Right lobe of liver (tissue), 4 donors: ENCODE results near the gene DDX31.

Experiments used
- POLR2A ChIP-seq: fragments of 450-650 bp; IDR thresholded peaks from one replicate; pipeline ENCODE4 v1.6.1; 2017; ENCODE audit warnings: antibody characterized with exemption, mild to moderate bottlenecking
- TF ChIP-seq, protein P1 (sequence below), 4 donors: fragments of 200-600 bp in 3 of 4; fragments of 450-650 bp in 1 of 4; IDR thresholded peaks; one replicate each; pipeline versions ENCODE4 v1.5.1 to v1.8.0; 2016 to 2022; ENCODE audit warnings: antibody characterized with exemption in 4 of 4, mild to moderate bottlenecking in 2 of 4
- donor health status: DM: no; HTN: no; CAD: no.
- donor health status: DM: no; HTN: no; CAD: no.
- donor health status: DM: no; HTN: yes; CAD: no.

DNA sequence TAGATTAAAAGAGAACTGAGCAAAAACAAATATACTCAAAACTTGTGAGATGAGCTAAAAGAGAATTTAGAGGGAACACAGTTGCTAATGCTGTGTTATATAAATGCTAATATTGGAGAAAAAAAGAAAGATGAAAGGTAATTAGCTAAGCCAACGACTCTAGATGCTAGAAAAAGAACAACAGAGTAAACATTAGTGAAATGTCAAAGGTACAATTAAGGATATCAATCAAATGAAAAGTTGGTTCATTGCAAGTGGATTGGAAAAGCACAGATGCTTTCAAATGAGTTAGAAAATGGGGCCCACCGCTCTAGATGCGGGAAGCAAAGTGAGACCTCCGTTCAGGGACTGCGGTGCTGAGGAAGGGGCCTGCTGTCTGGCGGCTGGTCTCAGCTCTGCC is 105.3 kb downstream of the DDX31 start:
- TF ChIP-seq, protein P1, sequence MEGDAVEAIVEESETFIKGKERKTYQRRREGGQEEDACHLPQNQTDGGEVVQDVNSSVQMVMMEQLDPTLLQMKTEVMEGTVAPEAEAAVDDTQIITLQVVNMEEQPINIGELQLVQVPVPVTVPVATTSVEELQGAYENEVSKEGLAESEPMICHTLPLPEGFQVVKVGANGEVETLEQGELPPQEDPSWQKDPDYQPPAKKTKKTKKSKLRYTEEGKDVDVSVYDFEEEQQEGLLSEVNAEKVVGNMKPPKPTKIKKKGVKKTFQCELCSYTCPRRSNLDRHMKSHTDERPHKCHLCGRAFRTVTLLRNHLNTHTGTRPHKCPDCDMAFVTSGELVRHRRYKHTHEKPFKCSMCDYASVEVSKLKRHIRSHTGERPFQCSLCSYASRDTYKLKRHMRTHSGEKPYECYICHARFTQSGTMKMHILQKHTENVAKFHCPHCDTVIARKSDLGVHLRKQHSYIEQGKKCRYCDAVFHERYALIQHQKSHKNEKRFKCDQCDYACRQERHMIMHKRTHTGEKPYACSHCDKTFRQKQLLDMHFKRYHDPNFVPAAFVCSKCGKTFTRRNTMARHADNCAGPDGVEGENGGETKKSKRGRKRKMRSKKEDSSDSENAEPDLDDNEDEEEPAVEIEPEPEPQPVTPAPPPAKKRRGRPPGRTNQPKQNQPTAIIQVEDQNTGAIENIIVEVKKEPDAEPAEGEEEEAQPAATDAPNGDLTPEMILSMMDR (IDR thresholded peaks at IDR 0.05): no peak
- TF ChIP-seq POLR2A: no peak
